OCI-LY3 (cell line): Measurements from ENCODE around the gene VPS54.
"Not testable (repeated sequence)": the region's sequence is repeated elsewhere in the genome, so short reads cannot be mapped to it uniquely, and the experiment has no call there.

Experiments
- H2AFZ ChIP-seq: fragments of 200-600, 300-600 bp; shearing (Covaris generic); 2 replicates; pipeline ENCODE4 v1.6.0; 2014; ENCODE audit warnings: antibody characterized with exemption, low read depth, low read length
- H3K27ac ChIP-seq: fragments of 200-600, 300-600 bp; sonication (generic); 2 replicates; pipeline ENCODE4 v1.5.1; 2014; ENCODE audit warnings: mild to moderate bottlenecking, low read length, moderate library complexity, mixed read lengths
- H3K27me3 ChIP-seq: fragments of 200-600, 300-600 bp; sonication (generic); 2 replicates; pipeline ENCODE4 v1.6.1; 2014; ENCODE audit warnings: low read depth, low read length, mixed read lengths
- H3K36me3 ChIP-seq: fragments of 200-600, 300-600 bp; sonication (generic); replicated peaks from 2 replicates; pipeline ENCODE3; 2014; ENCODE audit warnings: low read depth, low read length, mixed read lengths
- H3K4me1 ChIP-seq: fragments of 300-600, 200-600 bp; sonication (generic); 2 replicates; pipeline ENCODE4 v1.6.1; 2014; ENCODE audit warnings: low read length, mixed read lengths
- H3K4me2 ChIP-seq: fragments of 200-600, 300-600 bp; sonication (generic); 2 replicates; pipeline ENCODE4 v1.6.1; 2014; ENCODE audit warnings: low read length, mixed read lengths
- H3K4me3 ChIP-seq: fragments of 300-600, 200-600 bp; sonication (generic); 2 replicates; pipeline ENCODE4 v1.5.1; 2014; ENCODE audit warnings: antibody characterized with exemption, mild to moderate bottlenecking, low read length, moderate library complexity
- H3K79me2 ChIP-seq: fragments of 300-600, 200-600 bp; shearing (Covaris generic); 2 replicates; pipeline ENCODE4 v1.6.1; 2014; ENCODE audit warnings: mild to moderate bottlenecking, low read length, mixed read lengths
- H3K9ac ChIP-seq: fragments of 300-600, 200-600 bp; shearing (Covaris generic); 2 replicates; pipeline ENCODE4 v1.6.0; 2014; ENCODE audit warnings: mild to moderate bottlenecking, low read length, moderate library complexity
- H3K9me3 ChIP-seq: fragments of 200-600, 300-600 bp; shearing (Covaris generic); 2 replicates; pipeline ENCODE4 v1.6.1; 2014; ENCODE audit warnings: low read length, mixed read lengths; ENCODE audit not compliant: insufficient read depth
- H4K20me1 ChIP-seq: fragments of 200-600, 300-600 bp; sonication (generic); 2 replicates; pipeline ENCODE4 v1.6.1; 2016; ENCODE audit warnings: low read length, mixed read lengths; ENCODE audit not compliant: insufficient read depth
- CTCF ChIP-seq: fragments of 200-600, 300-600 bp; sonication (generic); IDR thresholded peaks from 2 replicates; pipeline ENCODE4 v1.5.1; 2014; ENCODE audit warnings: antibody characterized with exemption, low read length, low read depth
- EZH2phosphoT487 ChIP-seq: fragments of 200-600 bp; shearing (Covaris generic); IDR thresholded peaks from 2 replicates; pipeline ENCODE4 v1.6.1; 2018; ENCODE audit warnings: antibody characterized with exemption, mixed run types, low read depth

The VPS54 gene

DNA sequence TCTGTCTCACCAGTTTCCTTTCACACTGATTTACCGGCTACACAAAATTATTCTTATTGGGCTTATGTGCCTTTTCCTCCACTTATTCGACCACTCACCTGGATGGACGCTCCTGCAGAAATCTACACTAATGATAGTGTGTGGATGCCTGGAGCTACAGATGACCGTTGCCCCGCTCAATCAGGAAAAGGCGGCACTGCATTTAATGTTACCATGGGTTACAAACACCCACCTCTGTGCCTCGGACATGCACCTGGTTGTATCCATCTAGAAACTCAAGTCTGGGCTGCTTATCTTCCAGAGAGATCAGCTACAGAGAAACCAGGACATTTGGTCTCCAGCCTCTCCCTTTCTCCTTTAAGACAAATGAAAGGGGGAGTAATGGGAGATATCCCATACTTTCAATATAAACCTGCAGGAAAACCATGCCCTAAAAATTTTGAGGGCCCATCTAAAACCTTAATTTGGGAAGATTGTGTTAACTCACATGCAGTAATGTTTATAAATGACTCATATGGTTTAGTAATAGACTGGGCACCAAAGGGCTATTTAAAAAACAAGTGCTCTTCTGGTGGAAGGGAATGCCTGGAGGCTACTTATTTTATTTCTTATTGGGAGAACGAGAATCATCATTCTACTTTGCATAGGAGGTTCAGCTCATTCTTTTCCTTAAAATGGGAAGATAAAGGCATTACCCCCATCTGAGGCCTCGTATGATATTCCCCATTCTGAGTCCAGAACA is 24.7 kb downstream of the VPS54 start:
- H3K4me2 ChIP-seq, H4K20me1 ChIP-seq, H3K9me3 ChIP-seq, H3K27ac ChIP-seq, H3K4me1 ChIP-seq, H3K27me3 ChIP-seq, H3K9ac ChIP-seq, H3K79me2 ChIP-seq, H2AFZ ChIP-seq, H3K4me3 ChIP-seq, H3K36me3 ChIP-seq: not testable (repeated sequence)

GRCh38 chr2:63993871-63994270 is 25.4 kb downstream of the VPS54 start:
- Histone ChIP-seq H2AFZ (no peak overlapping the region), H3K27ac (no peak overlapping the region), H3K27me3 (no peaks in the 10 kb centered on the region), H3K4me1 (no peaks in the 10 kb centered on the region), H3K4me2 (no peak overlapping the region), H4K20me1 (no peaks in the 10 kb centered on the region), H3K36me3 (peaks cover 2% of the 10 kb centered on the region), H3K79me2 (no peaks in the 10 kb centered on the region), H3K9me3 (no peaks in the 10 kb centered on the region), H3K4me3 (no peak overlapping the region), H3K9ac (no peak overlapping the region)
- TF ChIP-seq CTCF (no peak), EZH2phosphoT487 (no peak)

- H3K9me3 ChIP-seq, H3K36me3 ChIP-seq, H2AFZ ChIP-seq, H3K27ac ChIP-seq, H3K79me2 ChIP-seq, H3K4me2 ChIP-seq, H3K9ac ChIP-seq, H3K4me1 ChIP-seq, H4K20me1 ChIP-seq, H3K27me3 ChIP-seq, H3K4me3 ChIP-seq: not testable (repeated sequence)
These were observed 26.1 kb downstream of the VPS54 start for GRCh38 chr2:63993130-63993584.

GRCh38 chr2:63992061-63992685 is 27.1 kb downstream of the VPS54 start:
- Histone ChIP-seq H3K36me3 (no peaks in the 10 kb centered on the region), H2AFZ (no peak overlapping the region), H4K20me1 (no peaks in the 10 kb centered on the region), H3K4me3 (no peak overlapping the region), H3K4me2 (no peak overlapping the region), H3K9me3 (no peaks in the 10 kb centered on the region), H3K4me1 (no peaks in the 10 kb centered on the region), H3K27me3 (no peaks in the 10 kb centered on the region), H3K79me2 (no peaks in the 10 kb centered on the region), H3K9ac (no peak overlapping the region), H3K27ac (no peak overlapping the region)
- TF ChIP-seq EZH2phosphoT487: no peak
- no peak for TF ChIP-seq CTCF

- not testable (repeated sequence) for H3K9ac ChIP-seq, H3K27me3 ChIP-seq, H3K27ac ChIP-seq, H3K79me2 ChIP-seq, H2AFZ ChIP-seq, H4K20me1 ChIP-seq, H3K9me3 ChIP-seq, H3K4me3 ChIP-seq, H3K36me3 ChIP-seq, H3K4me2 ChIP-seq, H3K4me1 ChIP-seq
These were observed 27.8 kb downstream of the VPS54 start for GRCh38 chr2:63991173-63991999.
